Measurements from ENCODE around the gene KAT8. TPM values are rescaled to one million over a fixed set of nuclear protein-coding genes. Genes with fewer than 3 reads are reported as not detected.

The KAT8 gene

GRCh38 chr16:31179219-31179746, 61.8 kb downstream of the KAT8 start:
- peak overlapping the region; percentile 92 for H3K4me2 ChIP-seq (ENCODE audit: low read length)
- no peaks in the 10 kb centered on the region for H3K9me3 ChIP-seq (replicated peaks; ENCODE audit: low read length)
- peak overlapping the region; percentile 98 for H3K9ac ChIP-seq (ENCODE audit: low read depth, low read length)
- peaks cover 26% of the 10 kb centered on the region for H3K4me1 ChIP-seq (ENCODE audit: control insufficient read depth, insufficient read depth, low read length)
- peak overlapping the region; percentile 93 for H3K4me3 ChIP-seq (ENCODE audit: low read length)
- peaks cover 34% of the 10 kb centered on the region for H3K36me3 ChIP-seq (ENCODE audit: insufficient read depth, low read length)
- no peaks in the 10 kb centered on the region for H3K27me3 ChIP-seq (ENCODE audit: control insufficient read depth, insufficient read depth, low read length)

DNA sequence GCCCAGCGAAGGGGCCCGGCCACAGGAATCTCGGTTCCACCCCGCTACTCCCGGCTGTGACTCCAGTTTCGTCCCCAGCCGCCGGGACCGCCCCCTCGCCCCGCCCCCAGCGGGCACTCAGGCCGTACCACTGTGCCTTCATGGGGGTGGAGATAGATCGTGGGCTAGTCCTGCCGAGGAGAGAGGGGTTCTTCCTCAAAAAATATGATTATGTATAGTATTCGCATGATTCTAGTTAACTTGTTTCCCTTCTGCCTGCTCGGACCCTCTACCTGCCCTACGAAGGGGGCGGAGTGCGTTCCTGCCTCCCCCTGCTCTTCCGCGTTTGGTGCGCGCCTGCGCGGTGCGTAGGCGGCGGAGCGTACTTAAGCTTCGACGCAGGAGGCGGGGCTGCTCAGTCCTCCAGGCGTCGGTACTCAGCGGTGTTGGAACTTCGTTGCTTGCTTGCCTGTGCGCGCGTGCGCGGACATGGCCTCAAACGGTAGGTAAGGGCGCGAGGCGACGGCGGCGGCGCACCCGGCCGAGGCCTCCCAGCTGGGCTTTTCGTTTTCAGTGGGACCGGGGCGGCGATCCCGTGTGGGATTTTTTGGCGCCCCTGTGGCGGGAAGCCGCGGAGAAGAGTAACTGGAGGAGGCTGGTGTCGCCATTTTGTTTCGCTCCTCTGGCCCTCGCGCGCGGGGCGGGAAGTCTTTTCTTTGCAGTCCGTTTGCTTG, 62.4 kb downstream of the KAT8 start, which contains the start of gene FUS:
Gene FUS, plus strand, starts transcription at position 393 of the 713 bp plus-strand sequence. Its CDS starts 76 bp downstream, at position 469.
- H3K4me2 ChIP-seq (ENCODE audit: low read length): peak within 1 kb of the TSS; percentile 92
- H3K4me1 ChIP-seq (ENCODE audit: control insufficient read depth, insufficient read depth, low read length): peaks cover 26% of the 10 kb centered on the region
- peak within 1 kb of the TSS; percentile 98 for H3K9ac ChIP-seq (ENCODE audit: low read depth, low read length)
- no peaks in the 10 kb centered on the region for H3K9me3 ChIP-seq (replicated peaks; ENCODE audit: low read length)
- peaks cover 38% of the 10 kb centered on the region for H3K36me3 ChIP-seq (ENCODE audit: insufficient read depth, low read length)
- peak within 1 kb of the TSS; percentile 93 for H3K4me3 ChIP-seq (ENCODE audit: low read length)
- no peaks in the 10 kb centered on the region for H3K27me3 ChIP-seq (ENCODE audit: control insufficient read depth, insufficient read depth, low read length)

Small RNA genes within 50 kb of the gene (small RNA-seq; reads per million reads assigned to genes)
- gene AC009088.4: not detected
- not detected for gene NDUFA3P6
